ENCODE results near the gene EWSR1. TPM values are rescaled to one million over a fixed set of nuclear protein-coding genes. Genes with fewer than 3 reads are reported as not detected.
"Not testable (repeated sequence)": the region's sequence is repeated elsewhere in the genome, so short reads cannot be mapped to it uniquely, and the experiment has no call there.

The EWSR1 gene
- 100 to 1,000 TPM; 329 to 400 TPM for total RNA-seq

GRCh38 chr22:29267858-29268510 is at the start of gene EWSR1, which contains the start of gene RHBDD3:
Gene EWSR1 (plus strand): TSS chr22:29268268. CDS start chr22:29268337, 69 bp downstream.
Gene RHBDD3 (minus strand): TSS chr22:29267981. CDS start chr22:29265626, 2,355 bp downstream.
- Mint-ChIP-seq H3K36me3 (ENCODE audit: low read depth) (peaks cover 49% of the 10 kb centered on the region), H3K27ac (peak within 1 kb of the TSS; percentile 100), H3K4me1 (peaks cover 40% of the 10 kb centered on the region), H3K9me3 (no peaks in the 10 kb centered on the region), H3K4me3 (peak within 1 kb of the TSS; percentile 82), H3K27me3 (no peaks in the 10 kb centered on the region)
- POLR2A ChIA-PET: no interaction called here
- CTCF ChIA-PET: interaction anchor here (0.6 kb wide), 1 partner anchor 1623 kb away, joined by 4 read pairs; no protein-coding TSS in a partner anchor
- DNase-seq: peak; percentile 94

- Mint-ChIP-seq H3K9me3 (no peaks in the 10 kb centered on the region), H3K4me3 (no peak overlapping the region), H3K4me1 (no peaks in the 10 kb centered on the region), H3K27ac (no peak overlapping the region), H3K36me3 (ENCODE audit: low read depth) (no peaks in the 10 kb centered on the region), H3K27me3 (no peaks in the 10 kb centered on the region)
- ChIA-PET POLR2A (no interaction called here), CTCF (no interaction called here)
- DNase-seq: no peak
Observed at GRCh38 chr22:29218758-29219408, 49.2 kb upstream of the EWSR1 start.

GRCh38 chr22:29219409-29219782 is 48.7 kb upstream of the EWSR1 start:
- H3K36me3 Mint-ChIP-seq (ENCODE audit: low read depth); H3K27me3 Mint-ChIP-seq; H3K4me1 Mint-ChIP-seq; H3K9me3 Mint-ChIP-seq; H3K4me3 Mint-ChIP-seq; H3K27ac Mint-ChIP-seq; DNase-seq; CTCF ChIA-PET; POLR2A ChIA-PET: not testable (repeated sequence)

- no peaks in the 10 kb centered on the region for H3K36me3 Mint-ChIP-seq (ENCODE audit: low read depth)
- no peak overlapping the region for H3K4me3 Mint-ChIP-seq
- ChIA-PET CTCF (no interaction called here), POLR2A (no interaction called here)
- H3K9me3 Mint-ChIP-seq: no peaks in the 10 kb centered on the region
- no peaks in the 10 kb centered on the region for H3K27me3 Mint-ChIP-seq
- DNase-seq: no peak
- no peaks in the 10 kb centered on the region for H3K4me1 Mint-ChIP-seq
- H3K27ac Mint-ChIP-seq: no peak overlapping the region
Observed at GRCh38 chr22:29219881-29220670, 48.0 kb upstream of the EWSR1 start.

GRCh38 chr22:29224121-29224858 is 43.8 kb upstream of the EWSR1 start:
- Mint-ChIP-seq H3K4me3 (no peak overlapping the region), H3K36me3 (ENCODE audit: low read depth) (no peaks in the 10 kb centered on the region)
- POLR2A ChIA-PET: no interaction called here

GRCh38 chr22:29224859-29225410 is 43.1 kb upstream of the EWSR1 start:
- ChIA-PET POLR2A (no interaction called here), CTCF (interaction anchor here (1.3 kb wide), 2 partner anchors 21 to 108 kb away, joined by 3 read pairs; no protein-coding TSS in a partner anchor)
- DNase-seq: no peak
- no peaks in the 10 kb centered on the region for H3K27me3 Mint-ChIP-seq
- no peaks in the 10 kb centered on the region for H3K4me1 Mint-ChIP-seq
- H3K36me3 Mint-ChIP-seq (ENCODE audit: low read depth): no peaks in the 10 kb centered on the region
- H3K9me3 Mint-ChIP-seq: no peaks in the 10 kb centered on the region
- H3K4me3 Mint-ChIP-seq: no peak overlapping the region
- H3K27ac Mint-ChIP-seq: no peak overlapping the region

More at GRCh38 chr22:29224121-29224858, 43.8 kb upstream of the EWSR1 start:
- Mint-ChIP-seq H3K27ac (no peak overlapping the region), H3K4me1 (no peaks in the 10 kb centered on the region), H3K9me3 (no peaks in the 10 kb centered on the region), H3K27me3 (no peaks in the 10 kb centered on the region)
- DNase-seq: no peak
- CTCF ChIA-PET: interaction anchor here (1.3 kb wide), 1 partner anchor 107 kb away, joined by 3 read pairs; no protein-coding TSS in a partner anchor

- Mint-ChIP-seq H3K9me3 (no peaks in the 10 kb centered on the region), H3K4me1 (no peaks in the 10 kb centered on the region), H3K36me3 (ENCODE audit: low read depth) (no peaks in the 10 kb centered on the region), H3K27ac (no peak overlapping the region), H3K27me3 (no peaks in the 10 kb centered on the region), H3K4me3 (no peak overlapping the region)
- DNase-seq: no peak
- ChIA-PET CTCF (interaction anchor here (1.3 kb wide), 1 partner anchor 20 kb away, joined by 3 read pairs; no protein-coding TSS in a partner anchor), POLR2A (no interaction called here)
Observed at GRCh38 chr22:29225422-29226090, 42.5 kb upstream of the EWSR1 start.

- no peaks in the 10 kb centered on the region for H3K36me3 Mint-ChIP-seq (ENCODE audit: low read depth)
- ChIA-PET CTCF (interaction anchor here (0.6 to 0.7 kb wide), 4 partner anchors 17 to 520 kb away, joined by 3 to 6 read pairs (median 4); no protein-coding TSS in a partner anchor), POLR2A (interaction anchor here (0.6 kb wide), 1 partner anchor 517 kb away, joined by 5 read pairs; no protein-coding TSS in a partner anchor)
- H3K9me3 Mint-ChIP-seq: no peaks in the 10 kb centered on the region
- DNase-seq: no peak
- no peak overlapping the region for H3K27ac Mint-ChIP-seq
- H3K4me1 Mint-ChIP-seq: no peaks in the 10 kb centered on the region
- no peaks in the 10 kb centered on the region for H3K27me3 Mint-ChIP-seq
- H3K4me3 Mint-ChIP-seq: no peak overlapping the region
Observed at GRCh38 chr22:29226351-29226981, 41.6 kb upstream of the EWSR1 start.

- no peaks in the 10 kb centered on the region for H3K4me1 Mint-ChIP-seq
- no peak overlapping the region for H3K27ac Mint-ChIP-seq
- no peak for DNase-seq
- ChIA-PET CTCF (no interaction called here), POLR2A (no interaction called here)
- peaks cover 2% of the 10 kb centered on the region for H3K27me3 Mint-ChIP-seq
- peaks cover 4% of the 10 kb centered on the region for H3K9me3 Mint-ChIP-seq
- no peak overlapping the region for H3K4me3 Mint-ChIP-seq
- no peaks in the 10 kb centered on the region for H3K36me3 Mint-ChIP-seq (ENCODE audit: low read depth)
Observed at GRCh38 chr22:29230972-29231875, 36.8 kb upstream of the EWSR1 start.

GRCh38 chr22:29231971-29232959 is 35.8 kb upstream of the EWSR1 start:
- ChIA-PET CTCF (no interaction called here), POLR2A (no interaction called here)
- no peak overlapping the region for H3K4me3 Mint-ChIP-seq
- H3K36me3 Mint-ChIP-seq (ENCODE audit: low read depth): no peaks in the 10 kb centered on the region
- no peak for DNase-seq
- peaks cover 4% of the 10 kb centered on the region for H3K9me3 Mint-ChIP-seq
- no peak overlapping the region for H3K27ac Mint-ChIP-seq
- no peaks in the 10 kb centered on the region for H3K4me1 Mint-ChIP-seq
- H3K27me3 Mint-ChIP-seq: peaks cover 2% of the 10 kb centered on the region
